Pancreas (tissue), 10 donors: ENCODE measurements around the gene PATZ1. TPM values are rescaled to one million over a fixed set of nuclear protein-coding genes. Genes with fewer than 3 reads are reported as not detected.

ENCODE experiments used
- ATAC-seq, 4 donors: fragments of 200-7000 bp; cut with Tn5 transposase; one replicate each; pipeline versions ENCODE4 v1.8.0 to v1.9.1; 2020; ENCODE audit warnings: mild to moderate bottlenecking in 4 of 4, moderate library complexity in 4 of 4
- DNase-seq, 6 donors: peaks; one replicate each; pipeline ENCODE4 v3.0.0-alpha.2; 2020
- FAIRE-seq: peaks from 2 replicates; lab custom pipeline; 2012; peaks lifted over from hg19 to GRCh38; lab: Jason Lieb, UNC
- H3K27ac ChIP-seq, 4 donors: fragments of 200-600 bp; sonication (generic); 1 replicate in 3 of 4; 2 replicates in 1 of 4; pipeline versions ENCODE4 v1.5.0 to v1.8.0; 2020
- H3K27me3 ChIP-seq, 4 donors: fragments of 200-600 bp; one replicate each; pipeline ENCODE4 v1.8.0; 2021
- H3K36me3 ChIP-seq, 3 donors: fragments of 200-600 bp; sonication (generic) in 1 of 3; one replicate each; pipeline versions ENCODE4 v1.5.0 to v1.8.0; 2020 to 2021
- H3K4me1 ChIP-seq, 3 donors: fragments of 200-600 bp; one replicate each; pipeline ENCODE4 v1.8.0; 2021
- H3K4me3 ChIP-seq, 4 donors: fragments of 200-600 bp; sonication (generic) in 2 of 4; one replicate each; pipeline versions ENCODE4 v1.5.0 to v1.8.0; 2020 to 2021
- H3K9me3 ChIP-seq, 4 donors: fragments of 200-600 bp; one replicate each; pipeline ENCODE4 v1.8.0; 2021
- CTCF ChIP-seq, 4 donors: fragments of 200-600 bp; sonication (generic) in 3 of 4; IDR thresholded peaks; one replicate each; pipeline versions ENCODE4 v1.5.0 to v1.8.0; 2021; ENCODE audit warnings: antibody characterized with exemption in 4 of 4
- WGBS, 2 donors: extraction: QIAGEN DNeasy Blood & Tissue Kit; methylation state at CpG; one replicate each; pipeline ENCODE4 v1.1.7; 2013; 5-methylcytosine and 5-hydroxymethylcytosine counted together
- intact Hi-C, 3 donors: fragments of 100-400 bp; cut with DNase I; formaldehyde crosslinking; loops; one replicate each; pipeline versions ENCODE4 v1.11.1 to v1.14.2; 2022
- polyA plus RNA-seq, 2 donors: library from polyadenylated mRNA; stranded (reverse); fragments of 200-250 nt; gene quantifications; one replicate each; pipeline ENCODE4 v1.2.3, GENCODE V29; 2013
- total RNA-seq, 6 donors: library from RNA; stranded (reverse); fragmentation: NEBNext Ultra II Directional in 4 of 6; extraction: Animal tissue kit (Norgen Biotek cat#: 25700) in 4 of 6; gene quantifications; one replicate each; pipeline versions ENCODE4 v1.2.1 to v1.2.4, GENCODE V29; 2021 to 2023
- donor health status: healthy with polysubstance abuse.
- donor health status: DM: no; HTN: no; CAD: no; lungs with moderate emphysema.
- donor health status: DM: no; HTN: no; CAD: no.
- donor health status: control.
- donor health status: control.
- donor health status: Bipolar disorder and iron deficiency.
- donor health status: DM: yes; HTN: yes; CAD: no.
- donor health status: DM: no; HTN: no; CAD: no.
- donor health status: DM: no; HTN: no; CAD: no.
- donor health status: DM: yes; HTN: yes; CAD: no.

The PATZ1 gene
- total and polyA plus RNA-seq, 8 donors: 12.0 to 30.2 (median 17.6) TPM

- Histone ChIP-seq H3K4me3 (no peak overlapping the region), H3K36me3 (peaks cover 0 to 23% (median 19%) of the 10 kb centered on the region in 3 donors), H3K27me3 (no peaks in the 10 kb centered on the region), H3K27ac (no peak overlapping the region), H3K4me1 (no peaks in the 10 kb centered on the region), H3K9me3 (no peaks in the 10 kb centered on the region)
- 83% methylated on average over 4 of the region's 4 CpGs for WGBS, 2 donors
- no peak for ATAC-seq
- no peak for DNase-seq
- FAIRE-seq: no peak
- intact Hi-C loops: no loop called here
- no peak for TF ChIP-seq CTCF (IDR thresholded peaks at IDR 0.05)
These were observed 17.1 kb downstream of the PATZ1 start for GRCh38 chr22:31329029-31329428.

GRCh38 chr22:31328544-31328960 lies 17.6 kb downstream of the PATZ1 start:
- Histone ChIP-seq H3K27me3 (no peaks in the 10 kb centered on the region), H3K4me1 (no peaks in the 10 kb centered on the region), H3K27ac (no peak overlapping the region), H3K36me3 (peaks cover 0 to 23% (median 18%) of the 10 kb centered on the region in 3 donors), H3K4me3 (no peak overlapping the region), H3K9me3 (no peaks in the 10 kb centered on the region)
- WGBS, 2 donors: 87 to 95% methylated on average over 13 of the region's 13 CpGs
- intact Hi-C loops: no loop called here
- DNase-seq: no peak
- FAIRE-seq: no peak
- TF ChIP-seq CTCF (IDR thresholded peaks at IDR 0.05): no peak
- ATAC-seq: no peak

- no peak for TF ChIP-seq CTCF (IDR thresholded peaks at IDR 0.05)
- 89 to 90% methylated on average over 9 of the region's 9 CpGs for WGBS, 2 donors
- Histone ChIP-seq H3K27ac (no peak overlapping the region), H3K36me3 (peaks cover 0 to 23% (median 18%) of the 10 kb centered on the region in 3 donors), H3K27me3 (no peaks in the 10 kb centered on the region), H3K9me3 (no peaks in the 10 kb centered on the region), H3K4me3 (no peak overlapping the region), H3K4me1 (no peaks in the 10 kb centered on the region)
- ATAC-seq (no peak), FAIRE-seq (no peak), DNase-seq (no peak)
- intact Hi-C loops: no loop called here
These were observed 18.2 kb downstream of the PATZ1 start for GRCh38 chr22:31327806-31328543.

GRCh38 chr22:31326877-31327276 lies 19.3 kb downstream of the PATZ1 start:
- no peak for FAIRE-seq
- no peaks in the 10 kb centered on the region for H3K4me1 ChIP-seq
- no peaks in the 10 kb centered on the region for H3K27me3 ChIP-seq
- no peak for TF ChIP-seq CTCF (IDR thresholded peaks at IDR 0.05)
- no peak for DNase-seq
- intact Hi-C loops: no loop called here
- no peak overlapping the region for H3K4me3 ChIP-seq
- no peak for ATAC-seq
- 91% methylated on average over 9 of the region's 9 CpGs for WGBS, 2 donors
- no peak overlapping the region for H3K27ac ChIP-seq
- peaks cover 0 to 16% (median 12%) of the 10 kb centered on the region in 3 donors for H3K36me3 ChIP-seq
- H3K9me3 ChIP-seq: no peaks in the 10 kb centered on the region
